SK-N-SH treated with all-trans-retinoic acid at 6 μM for 48 hours (cell line): ENCODE results near the gene SEMA3F.

Experiments used
- ATAC-seq: fragments of 200-7000 bp; cut with Tn5 transposase; 3 replicates; pipeline ENCODE4 v1.9.1; 2020; ENCODE audit warnings: mild to moderate bottlenecking, moderate library complexity
- ARNTL ChIP-seq: fragments of 450-650 bp; formaldehyde crosslinking; IDR thresholded peaks from 2 replicates; pipeline ENCODE4 v1.5.0; 2020; ENCODE audit warnings: low read depth, mild to moderate bottlenecking, moderate library complexity, borderline replicate concordance
- BACH2 ChIP-seq: fragments of 250-450 bp; sonication (Bioruptor Pico); IDR thresholded peaks from 2 replicates; pipeline ENCODE4 v1.9.0; 2021; ENCODE audit warnings: mild to moderate bottlenecking, borderline replicate concordance
- CSDC2 ChIP-seq: fragments of 250-450 bp; sonication (Bioruptor Pico); IDR thresholded peaks from 2 replicates; pipeline ENCODE4 v1.5.0; 2020; ENCODE audit warnings: mild to moderate bottlenecking, moderate library complexity
- ESRRG ChIP-seq: fragments of 250-450 bp; sonication (Bioruptor Pico); IDR thresholded peaks from 2 replicates; pipeline ENCODE4 v1.6.1; 2021; ENCODE audit warnings: mild to moderate bottlenecking
- GLIS3 ChIP-seq: fragments of 250-450 bp; sonication (Bioruptor Pico); IDR thresholded peaks from 2 replicates; pipeline ENCODE4 v1.5.0; 2020; ENCODE audit warnings: mild to moderate bottlenecking, moderate library complexity
- ISL1 ChIP-seq: fragments of 250-450 bp; sonication (Bioruptor Pico); IDR thresholded peaks from 2 replicates; pipeline ENCODE4 v2.1.2; 2022; ENCODE audit warnings: mild to moderate bottlenecking, moderate library complexity
- OSR1 ChIP-seq: fragments of 250-450 bp; sonication (Bioruptor Pico); IDR thresholded peaks from 2 replicates; pipeline ENCODE4 v1.8.0; 2022; ENCODE audit warnings: moderate library complexity, mild to moderate bottlenecking, inconsistent platforms
- PATZ1 ChIP-seq: fragments of 250-450 bp; sonication (Bioruptor Pico); IDR thresholded peaks from 2 replicates; pipeline ENCODE4 v1.8.0; 2020; ENCODE audit warnings: mild to moderate bottlenecking, moderate library complexity, borderline replicate concordance
- PPARA ChIP-seq: fragments of 250-450 bp; sonication (Bioruptor Pico); IDR thresholded peaks from 2 replicates; pipeline ENCODE4 v1.5.0; 2020; ENCODE audit warnings: mild to moderate bottlenecking, borderline replicate concordance
- RARB ChIP-seq: fragments of 250-450 bp; sonication (Bioruptor Pico); IDR thresholded peaks from 2 replicates; pipeline ENCODE4 v1.8.0; 2021; ENCODE audit warnings: mild to moderate bottlenecking, moderate library complexity
- SNAI2 ChIP-seq: fragments of 250-450 bp; sonication (Bioruptor Pico); IDR thresholded peaks from 2 replicates; pipeline ENCODE4 v1.5.0; 2020; ENCODE audit warnings: mild to moderate bottlenecking, moderate library complexity
- TCF4 ChIP-seq: fragments of 250-450 bp; sonication (Bioruptor Pico); IDR thresholded peaks from 2 replicates; pipeline ENCODE4 v1.8.0; 2021; ENCODE audit warnings: mild to moderate bottlenecking, moderate library complexity, borderline replicate concordance
- TOX ChIP-seq: fragments of 250-450 bp; sonication (Bioruptor Pico); IDR thresholded peaks from 2 replicates; pipeline ENCODE4 v1.8.0; 2021; ENCODE audit warnings: mild to moderate bottlenecking, moderate library complexity, borderline replicate concordance
- TSHZ2 ChIP-seq: fragments of 250-450 bp; sonication (Bioruptor Pico); IDR thresholded peaks from 2 replicates; pipeline ENCODE4 v1.5.0; 2020; ENCODE audit warnings: mild to moderate bottlenecking, moderate library complexity
- ZC3H10 ChIP-seq: fragments of 250-450 bp; sonication (Bioruptor Pico); IDR thresholded peaks from 2 replicates; pipeline ENCODE4 v1.5.1; 2021; ENCODE audit warnings: mild to moderate bottlenecking, moderate library complexity
- ZFP3 ChIP-seq: fragments of 250-450 bp; sonication (Bioruptor Pico); IDR thresholded peaks from 2 replicates; pipeline ENCODE4 v1.5.0; 2020; ENCODE audit warnings: mild to moderate bottlenecking, moderate library complexity
- ZFP30 ChIP-seq: fragments of 450-650 bp; formaldehyde crosslinking; IDR thresholded peaks from 2 replicates; pipeline ENCODE4 v1.5.0; 2022; ENCODE audit warnings: mild to moderate bottlenecking, moderate library complexity
- ZNF565 ChIP-seq: fragments of 450-650 bp; formaldehyde crosslinking; conservative IDR thresholded peaks from 2 replicates; pipeline ENCODE4 v1.5.0; 2020; ENCODE audit warnings: low read depth, mild to moderate bottlenecking, moderate library complexity
- ZNF70 ChIP-seq: fragments of 450-650 bp; formaldehyde crosslinking; IDR thresholded peaks from 2 replicates; pipeline ENCODE4 v1.5.0; 2020; ENCODE audit warnings: mild to moderate bottlenecking, moderate library complexity
- ZNF8 ChIP-seq: fragments of 450-650 bp; formaldehyde crosslinking; IDR thresholded peaks from 2 replicates; pipeline ENCODE4 v1.5.0; 2020; ENCODE audit warnings: mild to moderate bottlenecking, moderate library complexity
- TF ChIP-seq, protein P1 (sequence below): fragments of 250-450 bp; sonication (Bioruptor Pico); IDR thresholded peaks from 2 replicates; pipeline ENCODE4 v1.5.1; 2020; ENCODE audit warnings: low read depth, mild to moderate bottlenecking, moderate library complexity
- TF ChIP-seq, protein P2 (sequence below): fragments of 250-450 bp; sonication (Bioruptor Pico); IDR thresholded peaks from 2 replicates; pipeline ENCODE4 v1.5.1; 2021; ENCODE audit warnings: mild to moderate bottlenecking, moderate library complexity
- TF ChIP-seq, protein P3 (sequence below): fragments of 250-450 bp; sonication (Bioruptor Pico); IDR thresholded peaks from 2 replicates; pipeline ENCODE4 v1.8.0; 2021; ENCODE audit warnings: low read depth, mild to moderate bottlenecking, moderate library complexity, borderline replicate concordance

The SEMA3F gene

GRCh38 chr3:50192124-50192523 lies 37.0 kb downstream of the SEMA3F start:
- no peak for TF ChIP-seq TCF4 (CRISPR knock-in tag)
- no peak for TF ChIP-seq ARNTL (CRISPR knock-in tag)
- no peak for TF ChIP-seq TOX (CRISPR knock-in tag)
- no peak for TF ChIP-seq TSHZ2
- no peak for TF ChIP-seq ZNF8 (CRISPR knock-in tag)
- no peak for TF ChIP-seq BACH2 (CRISPR knock-in tag)
- no peak for TF ChIP-seq PATZ1
- TF ChIP-seq, protein P1, sequence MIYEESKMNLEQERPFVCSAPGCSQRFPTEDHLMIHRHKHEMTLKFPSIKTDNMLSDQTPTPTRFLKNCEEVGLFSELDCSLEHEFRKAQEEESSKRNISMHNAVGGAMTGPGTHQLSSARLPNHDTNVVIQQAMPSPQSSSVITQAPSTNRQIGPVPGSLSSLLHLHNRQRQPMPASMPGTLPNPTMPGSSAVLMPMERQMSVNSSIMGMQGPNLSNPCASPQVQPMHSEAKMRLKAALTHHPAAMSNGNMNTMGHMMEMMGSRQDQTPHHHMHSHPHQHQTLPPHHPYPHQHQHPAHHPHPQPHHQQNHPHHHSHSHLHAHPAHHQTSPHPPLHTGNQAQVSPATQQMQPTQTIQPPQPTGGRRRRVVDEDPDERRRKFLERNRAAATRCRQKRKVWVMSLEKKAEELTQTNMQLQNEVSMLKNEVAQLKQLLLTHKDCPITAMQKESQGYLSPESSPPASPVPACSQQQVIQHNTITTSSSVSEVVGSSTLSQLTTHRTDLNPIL (CRISPR knock-in tag), result no peak
- no peak for TF ChIP-seq ZFP30 (CRISPR knock-in tag)
- no peak for TF ChIP-seq ZNF565
- TF ChIP-seq ISL1 (CRISPR knock-in tag), result no peak
- no peak for TF ChIP-seq RARB (CRISPR knock-in tag)
- TF ChIP-seq, protein P2, sequence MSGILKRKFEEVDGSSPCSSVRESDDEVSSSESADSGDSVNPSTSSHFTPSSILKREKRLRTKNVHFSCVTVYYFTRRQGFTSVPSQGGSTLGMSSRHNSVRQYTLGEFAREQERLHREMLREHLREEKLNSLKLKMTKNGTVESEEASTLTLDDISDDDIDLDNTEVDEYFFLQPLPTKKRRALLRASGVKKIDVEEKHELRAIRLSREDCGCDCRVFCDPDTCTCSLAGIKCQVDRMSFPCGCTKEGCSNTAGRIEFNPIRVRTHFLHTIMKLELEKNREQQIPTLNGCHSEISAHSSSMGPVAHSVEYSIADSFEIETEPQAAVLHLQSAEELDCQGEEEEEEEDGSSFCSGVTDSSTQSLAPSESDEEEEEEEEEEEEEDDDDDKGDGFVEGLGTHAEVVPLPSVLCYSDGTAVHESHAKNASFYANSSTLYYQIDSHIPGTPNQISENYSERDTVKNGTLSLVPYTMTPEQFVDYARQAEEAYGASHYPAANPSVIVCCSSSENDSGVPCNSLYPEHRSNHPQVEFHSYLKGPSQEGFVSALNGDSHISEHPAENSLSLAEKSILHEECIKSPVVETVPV (CRISPR knock-in tag), result no peak
- no peak for TF ChIP-seq OSR1
- no peak for TF ChIP-seq ZFP3 (CRISPR knock-in tag)
- no peak for TF ChIP-seq SNAI2 (CRISPR knock-in tag)
- no peak for TF ChIP-seq ZNF70 (CRISPR knock-in tag)
- TF ChIP-seq PPARA (CRISPR knock-in tag), result no peak
- TF ChIP-seq CSDC2, result no peak
- TF ChIP-seq GLIS3 (CRISPR knock-in tag), result no peak
- no peak for ATAC-seq

DNA sequence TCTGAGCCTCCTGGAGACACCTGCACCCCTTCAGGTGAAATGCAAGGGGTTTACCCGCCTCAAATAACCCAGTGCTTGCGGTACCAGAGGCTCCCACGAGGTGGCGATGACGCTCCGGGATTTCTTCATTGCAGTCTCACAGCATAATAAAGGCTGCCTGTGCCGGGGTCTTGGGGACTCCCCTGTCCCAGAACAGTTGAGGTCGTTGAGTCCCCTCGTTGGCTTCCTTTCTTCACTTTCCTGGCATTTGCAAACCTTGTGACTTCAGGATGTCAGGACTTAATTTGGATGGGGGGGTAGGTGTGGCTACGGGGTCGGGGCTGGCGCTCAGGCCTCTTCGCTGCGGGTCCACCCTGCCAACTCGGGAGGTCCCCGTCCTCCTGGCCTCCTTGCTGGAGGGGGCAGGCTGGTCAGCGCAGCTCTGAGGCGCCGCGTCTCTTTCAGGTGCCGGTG lies 37.6 kb downstream of the SEMA3F start:
- no peak for TF ChIP-seq CSDC2
- TF ChIP-seq ESRRG (CRISPR knock-in tag), result no peak
- TF ChIP-seq ZNF70 (CRISPR knock-in tag), result no peak
- TF ChIP-seq OSR1, result no peak
- no peak for TF ChIP-seq PPARA (CRISPR knock-in tag)
- no peak for TF ChIP-seq ZFP3 (CRISPR knock-in tag)
- TF ChIP-seq, protein P3, sequence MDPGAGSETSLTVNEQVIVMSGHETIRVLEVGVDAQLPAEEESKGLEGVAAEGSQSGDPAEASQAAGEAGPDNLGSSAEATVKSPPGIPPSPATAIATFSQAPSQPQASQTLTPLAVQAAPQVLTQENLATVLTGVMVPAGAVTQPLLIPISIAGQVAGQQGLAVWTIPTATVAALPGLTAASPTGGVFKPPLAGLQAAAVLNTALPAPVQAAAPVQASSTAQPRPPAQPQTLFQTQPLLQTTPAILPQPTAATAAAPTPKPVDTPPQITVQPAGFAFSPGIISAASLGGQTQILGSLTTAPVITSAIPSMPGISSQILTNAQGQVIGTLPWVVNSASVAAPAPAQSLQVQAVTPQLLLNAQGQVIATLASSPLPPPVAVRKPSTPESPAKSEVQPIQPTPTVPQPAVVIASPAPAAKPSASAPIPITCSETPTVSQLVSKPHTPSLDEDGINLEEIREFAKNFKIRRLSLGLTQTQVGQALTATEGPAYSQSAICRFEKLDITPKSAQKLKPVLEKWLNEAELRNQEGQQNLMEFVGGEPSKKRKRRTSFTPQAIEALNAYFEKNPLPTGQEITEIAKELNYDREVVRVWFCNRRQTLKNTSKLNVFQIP (CRISPR knock-in tag), result no peak
- TF ChIP-seq GLIS3 (CRISPR knock-in tag), result no peak
- TF ChIP-seq TCF4 (CRISPR knock-in tag), result no peak
- no peak for TF ChIP-seq RARB (CRISPR knock-in tag)
- TF ChIP-seq BACH2 (CRISPR knock-in tag), result no peak
- no peak for TF ChIP-seq ZNF565
- TF ChIP-seq, all 23 proteins: peak for 0
- ATAC-seq, result peak; percentile 53

DNA sequence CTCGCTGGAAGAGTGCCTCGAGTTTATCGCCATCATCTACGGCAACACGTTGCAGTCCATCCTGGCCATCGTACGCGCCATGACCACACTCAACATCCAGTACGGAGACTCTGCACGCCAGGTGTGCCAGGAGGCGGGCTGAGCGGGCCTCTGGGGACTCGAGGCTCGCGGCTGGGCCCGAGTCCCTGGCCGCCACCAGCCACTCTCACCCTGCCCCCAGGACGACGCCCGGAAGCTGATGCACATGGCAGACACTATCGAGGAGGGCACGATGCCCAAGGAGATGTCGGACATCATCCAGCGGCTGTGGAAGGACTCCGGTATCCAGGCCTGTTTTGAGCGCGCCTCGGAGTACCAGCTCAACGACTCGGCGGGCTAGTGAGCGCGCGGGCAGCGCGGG lies 38.2 kb downstream of the SEMA3F start:
- no peak for ATAC-seq
- TF ChIP-seq ZNF8 (CRISPR knock-in tag) (no peak), SNAI2 (CRISPR knock-in tag) (no peak), CSDC2 (no peak), ZC3H10 (CRISPR knock-in tag) (no peak), OSR1 (no peak), TSHZ2 (no peak)
- TF ChIP-seq, protein P1 (CRISPR knock-in tag), result no peak
- TF ChIP-seq, protein P3 (CRISPR knock-in tag), result no peak
